Hematopoietic multipotent progenitor cell treated with erythropoietin and hydrocortisone succinate and interleukin-3 and kit ligand, for 4 days (in vitro differentiated cells): ENCODE data around the gene PRKCE.
A peak's percentile ranks its signal among the peaks of the same experiment; 100 is the strongest.

Experiments
- DNase-seq: peaks from one replicate; pipeline ENCODE4 v3.0.0-alpha.2; 2015

PRKCE gene

DNA sequence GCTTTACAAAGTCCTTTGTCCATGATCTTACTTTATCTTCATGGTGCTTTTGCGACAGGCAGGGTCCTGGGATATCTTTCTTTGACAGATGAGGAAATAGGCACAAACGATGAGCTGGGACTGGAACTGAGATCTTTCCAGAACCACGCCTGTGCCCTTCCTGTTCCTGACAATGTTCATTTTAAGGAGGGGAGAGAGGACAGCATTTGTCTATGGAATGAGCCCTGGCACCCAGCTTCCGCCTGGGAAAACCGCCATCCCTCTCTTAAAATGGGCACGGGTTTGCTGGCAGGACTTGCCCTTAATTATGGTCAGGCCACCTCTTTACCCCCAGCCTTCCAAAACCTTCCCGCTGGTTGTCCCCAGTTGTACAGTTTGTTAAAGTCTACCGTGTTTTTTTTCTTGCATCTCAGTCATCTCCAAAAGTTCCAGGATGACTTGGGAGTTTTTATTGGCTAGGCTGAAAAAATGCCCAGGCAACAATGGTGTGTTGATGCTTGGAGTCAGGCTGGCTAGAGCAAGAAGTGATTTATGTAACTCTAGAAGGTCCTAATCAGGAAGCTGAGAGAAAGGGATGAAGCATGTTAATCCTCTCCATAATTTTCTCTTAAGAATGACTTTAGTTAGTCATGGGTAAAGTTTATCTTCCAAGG is 380.8 kb downstream of the PRKCE start:
- no peak for DNase-seq

DNA sequence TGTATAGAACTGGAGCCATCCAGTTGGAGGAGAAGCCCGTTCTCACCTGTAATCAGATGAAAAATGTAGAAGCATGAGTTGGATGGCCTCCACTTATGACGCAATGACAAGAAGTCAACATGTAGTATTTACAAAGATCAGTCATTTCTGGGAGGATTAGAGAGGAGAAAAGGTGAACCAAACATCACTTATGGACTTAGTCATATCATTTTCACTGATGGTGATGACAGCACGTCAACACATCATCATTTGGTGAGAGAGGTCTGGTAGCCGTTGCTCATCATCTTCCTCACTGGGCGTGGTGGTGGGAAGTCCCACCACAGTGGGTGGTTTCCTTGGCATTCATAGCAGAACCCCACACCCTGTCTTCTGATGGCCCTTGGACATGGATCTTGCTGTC is 381.5 kb downstream of the PRKCE start:
- DNase-seq = no peak

DNA sequence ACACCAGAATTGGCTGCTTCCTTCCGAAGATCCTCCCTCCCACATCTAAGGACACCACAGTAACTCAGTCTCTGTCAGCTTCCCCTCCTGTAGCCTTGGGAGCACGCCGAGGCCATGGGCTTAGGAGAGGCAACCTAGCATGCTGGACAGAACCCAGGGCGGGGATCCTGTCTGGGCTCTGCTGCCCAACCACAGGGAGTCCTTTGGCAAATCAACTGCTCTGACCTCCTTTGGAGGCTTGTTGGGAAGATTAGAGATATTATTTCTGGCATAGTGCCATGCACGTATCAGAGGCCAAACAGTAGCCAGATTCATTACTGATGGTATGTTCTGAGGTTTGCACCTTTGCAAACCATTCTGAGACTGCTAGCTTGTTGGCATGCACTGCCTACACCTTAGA is 383.1 kb downstream of the PRKCE start:
- DNase-seq = peak; percentile 7

DNA sequence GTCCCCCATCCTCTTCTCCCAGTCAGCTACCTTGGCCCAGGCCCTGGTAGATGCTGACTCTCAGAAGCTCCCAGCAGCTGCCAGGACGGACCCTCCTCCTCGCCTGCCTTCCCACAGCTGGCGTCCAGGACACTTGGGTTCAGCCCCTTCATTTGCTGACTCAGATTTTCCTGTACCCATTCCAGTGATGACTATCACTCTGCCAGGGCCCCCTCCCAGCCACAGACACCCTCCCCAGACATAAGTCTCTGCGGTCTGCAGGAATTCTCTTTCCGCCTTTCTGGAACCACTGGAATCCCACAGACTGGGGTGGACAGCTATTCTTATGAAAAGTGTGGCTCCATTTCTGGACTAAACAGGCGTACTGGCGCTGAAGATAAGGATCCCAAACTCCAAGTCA is 385.5 kb downstream of the PRKCE start:
- no peak for DNase-seq

DNA sequence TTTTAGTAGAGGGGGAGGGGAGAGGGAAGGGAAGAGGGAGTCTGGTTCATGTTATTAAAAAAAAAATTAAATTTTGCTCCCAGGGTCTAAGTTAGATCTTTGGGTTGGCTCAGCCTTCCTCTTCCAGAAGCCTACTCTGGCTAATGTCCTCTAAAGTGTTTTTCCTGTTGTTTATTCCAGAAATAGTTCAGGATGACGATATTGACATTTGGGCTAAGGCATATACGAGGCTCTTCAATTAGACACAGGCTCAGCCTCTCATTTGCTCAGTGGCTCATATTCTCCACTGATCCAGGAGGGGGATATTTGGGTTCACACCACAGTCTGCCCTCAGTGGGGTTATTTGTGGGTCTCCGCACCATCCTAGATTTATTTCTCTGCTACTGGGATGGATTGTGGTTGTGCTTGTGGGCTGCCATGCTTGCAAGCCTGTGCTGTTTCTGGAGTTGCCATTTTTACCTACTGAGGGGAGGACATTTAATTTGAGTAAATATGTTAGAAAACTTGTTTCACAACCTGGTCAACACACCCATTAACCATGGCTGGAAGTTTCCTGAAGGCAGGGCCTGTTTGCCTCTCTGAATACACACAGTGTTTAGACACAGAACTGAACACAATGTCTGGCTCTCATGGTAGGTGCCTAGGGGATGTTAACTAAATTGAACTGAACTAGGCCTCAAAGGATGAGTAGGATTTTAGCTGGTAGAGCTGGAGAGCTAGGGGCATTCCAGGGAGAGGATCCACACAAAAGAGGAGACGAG is 388.2 kb downstream of the PRKCE start:
- DNase-seq = no peak

DNA sequence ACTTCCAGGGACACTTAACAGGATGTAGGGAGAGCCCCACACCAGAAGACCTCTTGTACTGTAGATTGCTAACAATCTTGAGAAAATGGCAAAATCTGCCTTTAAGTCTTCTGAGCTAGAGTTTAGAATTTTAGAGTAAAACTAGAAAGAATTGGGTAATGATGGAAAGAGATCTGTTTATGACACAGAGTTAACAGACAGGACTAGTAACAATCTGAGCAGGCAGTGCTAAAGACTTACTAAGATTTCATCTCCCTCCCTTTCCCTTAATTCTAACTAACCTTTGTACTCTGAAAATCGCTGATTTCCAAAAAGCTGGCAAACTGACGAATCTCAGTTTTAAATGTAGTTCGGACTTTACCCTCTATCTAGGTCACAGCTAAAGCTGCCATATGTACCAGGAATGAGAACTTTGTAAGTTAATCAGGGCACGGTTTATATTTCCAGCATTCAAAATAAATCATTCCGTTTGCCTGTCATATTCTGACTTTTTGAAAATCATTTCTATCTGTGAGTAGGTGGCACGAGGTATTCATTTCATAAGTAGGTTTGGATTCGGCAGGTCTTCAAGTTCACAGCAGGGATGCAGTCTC is 389.2 kb downstream of the PRKCE start:
- no peak for DNase-seq

DNA sequence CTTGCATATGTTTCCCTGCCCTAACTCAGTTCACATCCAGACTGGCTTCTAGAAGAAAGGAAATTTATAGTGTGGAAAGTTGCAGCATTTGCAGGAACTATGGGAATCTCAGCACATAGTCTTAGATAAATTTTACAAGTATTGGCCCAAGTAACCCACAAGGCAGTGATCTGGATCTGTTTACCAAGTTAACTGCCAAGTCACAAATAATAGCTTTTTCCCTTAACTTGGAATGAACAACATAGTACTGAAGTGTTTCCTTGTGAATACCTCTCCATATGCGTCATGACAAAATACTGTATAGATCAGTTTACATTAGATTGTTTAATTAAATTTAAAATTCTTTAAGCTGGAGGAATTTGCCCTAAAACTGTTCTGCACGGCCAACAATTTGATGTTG is 390.0 kb downstream of the PRKCE start:
- no peak for DNase-seq

DNA sequence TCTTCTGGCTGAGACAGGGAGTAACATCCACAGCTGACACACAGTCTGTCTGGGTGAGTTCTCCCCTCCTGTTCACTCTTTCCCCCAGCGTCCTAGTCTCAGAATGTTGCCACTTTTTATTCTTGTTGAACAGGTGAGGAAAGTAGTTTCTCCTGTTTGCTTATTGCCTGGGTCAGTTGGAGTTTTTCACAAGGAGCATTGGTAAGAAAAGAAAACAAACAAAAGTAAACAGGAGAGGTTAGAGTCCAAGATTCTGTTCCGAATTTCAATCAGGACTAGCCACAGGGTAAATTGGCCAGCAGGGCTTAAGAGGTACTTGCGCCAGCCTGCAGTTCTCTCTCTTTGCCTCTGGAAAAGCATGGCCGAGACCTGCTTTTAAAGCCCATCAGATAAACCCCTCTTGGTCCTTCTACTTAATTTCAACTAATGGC is 390.7 kb downstream of the PRKCE start:
- DNase-seq = no peak

DNA sequence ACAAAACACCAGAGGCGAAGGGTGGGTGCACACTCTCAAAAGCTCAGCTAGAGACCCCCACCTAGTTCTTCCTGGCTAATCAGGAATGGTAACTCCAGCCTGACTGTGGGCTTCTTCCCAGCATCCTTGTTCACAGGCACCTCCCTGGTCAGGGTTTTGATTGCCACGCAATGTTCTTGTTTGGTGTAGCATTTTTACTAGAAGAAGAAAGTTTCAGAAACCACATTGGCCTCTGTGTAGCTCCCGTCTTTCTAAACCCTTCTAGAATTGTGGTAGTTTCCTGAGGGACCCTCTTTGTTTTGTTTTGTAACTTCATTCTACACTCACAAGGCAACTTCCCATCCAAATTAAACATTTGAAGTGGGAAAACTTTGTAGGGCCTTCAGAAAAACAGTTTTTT is 391.2 kb downstream of the PRKCE start:
- no peak for DNase-seq

DNA sequence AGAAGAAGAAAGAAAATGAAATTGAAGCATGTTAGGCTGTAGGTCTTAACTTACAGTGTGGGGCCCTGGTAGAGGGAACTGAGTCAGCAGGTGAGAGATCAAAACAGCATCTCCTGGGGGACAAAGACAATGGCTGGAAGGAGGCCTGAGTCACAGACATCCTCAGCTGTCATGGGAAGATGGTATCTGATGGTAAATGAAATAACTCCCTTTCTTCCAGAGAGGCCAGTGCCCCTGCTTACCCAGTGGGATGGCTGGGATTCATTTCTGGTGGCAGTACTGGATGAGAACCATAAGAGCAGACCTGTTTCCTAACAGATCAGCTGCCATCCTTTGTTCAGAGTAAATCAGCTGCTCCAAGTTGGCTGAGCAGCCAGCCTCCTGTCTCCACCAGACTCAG is 394.4 kb downstream of the PRKCE start:
- no peak for DNase-seq

DNA sequence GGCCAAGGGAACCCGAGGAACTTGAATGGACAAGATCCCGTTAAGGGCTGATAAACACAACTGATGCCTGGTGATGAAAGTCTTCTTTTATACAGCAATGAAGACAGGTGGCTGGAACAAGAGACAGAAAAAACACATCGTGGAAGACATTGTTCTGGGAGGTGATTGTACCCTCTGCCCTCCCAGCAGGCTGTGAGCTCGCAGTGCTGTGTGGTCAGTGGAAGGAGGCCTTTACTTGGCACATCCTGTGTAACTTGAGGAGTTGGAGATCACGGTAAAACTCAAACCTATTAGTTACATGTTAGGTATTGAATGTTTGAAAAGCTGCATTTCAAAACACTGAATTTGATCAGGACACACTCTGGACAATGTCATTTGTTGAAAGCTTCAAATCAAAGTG is 395.8 kb downstream of the PRKCE start:
- DNase-seq = no peak

DNA sequence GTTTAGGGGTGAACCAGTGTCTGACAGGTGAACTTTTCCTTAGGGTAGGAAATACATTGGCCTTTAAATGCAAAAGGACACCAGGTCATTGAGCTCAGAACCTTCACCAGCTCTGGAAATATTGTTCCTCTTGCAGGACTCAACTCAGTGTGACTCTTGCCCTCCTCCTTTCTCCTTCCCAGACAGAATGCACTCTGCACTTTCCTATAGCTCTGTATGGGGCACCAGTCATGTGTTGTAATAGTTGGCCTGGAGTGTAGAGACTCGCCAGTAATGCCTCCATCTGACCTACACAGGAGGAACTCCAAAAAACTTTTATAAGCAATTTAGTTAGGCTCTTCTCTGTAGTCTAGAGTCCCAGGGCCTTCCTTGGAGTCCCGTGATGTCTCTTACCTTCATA is 397.2 kb downstream of the PRKCE start:
- DNase-seq = no peak

DNA sequence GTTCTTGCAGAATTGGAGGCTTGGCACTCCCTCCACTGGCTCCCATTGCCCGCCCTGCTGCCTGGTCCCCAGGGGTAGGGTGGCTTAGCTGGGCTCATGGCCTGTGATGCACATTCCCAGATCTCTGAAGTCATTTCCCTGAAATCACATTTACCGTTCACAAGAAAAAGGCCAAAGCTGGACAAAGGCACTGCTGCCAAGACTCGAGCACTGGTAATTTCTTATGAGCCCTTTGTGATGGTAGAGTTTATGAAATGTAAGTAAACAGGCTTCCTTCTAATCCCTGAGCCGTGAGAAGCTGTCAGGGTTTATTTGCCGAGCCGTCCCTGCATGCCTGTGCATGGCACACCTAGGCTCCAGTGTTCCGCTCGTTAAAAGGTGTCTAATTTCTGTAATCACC is 398.6 kb downstream of the PRKCE start:
- no peak for DNase-seq

DNA sequence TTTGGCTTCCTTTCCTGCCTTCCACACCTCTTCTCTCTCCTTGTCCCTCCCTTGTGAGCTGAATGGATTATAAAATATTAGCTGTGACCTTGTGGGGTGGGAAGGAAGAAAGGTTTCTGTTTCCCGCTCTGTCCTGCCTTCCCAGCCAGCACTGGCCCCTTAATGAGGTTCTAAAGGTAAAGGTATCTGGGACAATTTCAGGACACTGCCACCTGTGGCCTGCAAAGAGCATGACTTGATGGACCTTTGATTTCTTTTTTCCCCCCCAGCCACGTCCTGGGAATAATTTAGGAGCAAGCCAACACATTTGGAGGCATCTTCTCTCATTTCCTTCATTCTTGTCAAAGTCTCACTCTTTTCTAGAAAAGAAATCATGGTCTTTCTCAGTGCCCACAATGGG is 399.0 kb downstream of the PRKCE start:
- DNase-seq = no peak

DNA sequence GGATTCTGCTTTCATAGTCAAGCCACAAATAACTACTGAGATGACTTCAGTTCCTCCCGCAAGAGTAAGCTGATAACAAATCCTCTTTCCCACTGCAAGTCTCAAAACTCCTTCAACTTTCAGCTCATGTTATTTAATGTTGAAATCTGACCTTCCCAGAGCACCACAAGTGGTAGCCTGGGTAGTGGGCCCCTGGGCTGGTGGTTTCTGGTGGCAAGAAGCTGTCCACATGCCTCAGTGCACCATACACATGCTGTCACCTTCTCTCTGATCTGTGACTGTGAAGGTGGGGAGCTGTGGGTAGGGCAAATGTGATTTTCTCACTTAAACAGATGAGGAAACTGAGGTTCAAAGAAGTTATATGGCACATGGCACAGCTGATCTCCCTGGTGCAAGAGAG is 399.6 kb downstream of the PRKCE start:
- no peak for DNase-seq

DNA sequence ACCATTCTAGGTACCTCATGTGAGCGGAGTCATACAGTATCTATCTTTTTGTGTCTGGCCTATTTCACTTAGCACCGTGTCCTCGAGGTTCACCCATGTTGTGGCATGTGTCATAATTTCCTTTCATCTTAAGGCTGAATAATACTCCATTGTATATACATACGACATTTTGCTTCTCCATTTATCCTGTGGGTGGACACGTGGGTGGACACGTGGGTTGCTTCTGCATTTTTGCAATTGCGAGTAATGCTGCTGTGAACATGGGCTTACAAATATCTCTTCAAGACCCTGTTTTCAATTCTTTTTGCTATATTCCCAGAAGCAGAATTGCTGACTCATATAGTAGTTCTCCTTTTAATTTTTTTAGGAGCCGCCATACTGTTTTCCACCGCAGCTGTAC is 402.1 kb downstream of the PRKCE start:
- DNase-seq = peak; percentile 41

DNA sequence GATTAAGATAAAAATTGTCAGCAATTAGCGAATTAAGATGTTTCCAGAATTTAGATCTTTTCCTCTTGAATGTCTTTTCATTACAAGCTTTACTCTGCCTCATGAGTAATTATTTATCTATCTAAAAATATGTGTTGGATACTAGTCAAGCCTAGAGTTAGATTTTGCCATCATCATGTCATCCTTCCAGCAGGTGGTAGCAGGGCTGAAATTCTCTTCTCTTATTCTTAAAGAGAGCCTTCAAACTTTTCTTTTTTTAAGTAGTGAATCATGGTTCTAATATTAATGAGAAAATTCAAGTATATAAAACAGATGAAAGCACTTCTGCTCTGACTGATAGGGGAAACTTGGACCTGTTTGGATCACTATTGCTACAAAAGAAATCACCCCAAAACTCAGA is 405.1 kb downstream of the PRKCE start:
- DNase-seq = no peak

DNA sequence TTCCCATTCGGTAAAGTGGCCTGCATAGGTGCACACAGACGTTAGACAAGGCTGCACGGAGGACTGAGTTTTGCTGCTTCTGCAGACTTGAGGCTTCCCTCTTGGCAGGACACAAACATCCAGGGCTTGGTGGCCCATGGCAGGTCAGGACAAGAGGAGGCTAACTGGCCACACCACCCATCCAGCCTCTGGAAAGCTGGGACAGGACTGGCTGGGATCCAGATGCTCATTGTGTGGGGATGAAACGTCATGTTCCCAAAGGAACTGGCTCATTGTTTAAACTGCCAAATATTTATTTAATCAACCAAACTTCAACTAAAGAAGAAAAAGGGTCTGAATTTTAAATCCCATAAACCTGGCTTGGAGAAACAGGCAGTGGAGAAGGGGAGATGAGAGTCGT is 406.7 kb downstream of the PRKCE start:
- DNase-seq = no peak

DNA sequence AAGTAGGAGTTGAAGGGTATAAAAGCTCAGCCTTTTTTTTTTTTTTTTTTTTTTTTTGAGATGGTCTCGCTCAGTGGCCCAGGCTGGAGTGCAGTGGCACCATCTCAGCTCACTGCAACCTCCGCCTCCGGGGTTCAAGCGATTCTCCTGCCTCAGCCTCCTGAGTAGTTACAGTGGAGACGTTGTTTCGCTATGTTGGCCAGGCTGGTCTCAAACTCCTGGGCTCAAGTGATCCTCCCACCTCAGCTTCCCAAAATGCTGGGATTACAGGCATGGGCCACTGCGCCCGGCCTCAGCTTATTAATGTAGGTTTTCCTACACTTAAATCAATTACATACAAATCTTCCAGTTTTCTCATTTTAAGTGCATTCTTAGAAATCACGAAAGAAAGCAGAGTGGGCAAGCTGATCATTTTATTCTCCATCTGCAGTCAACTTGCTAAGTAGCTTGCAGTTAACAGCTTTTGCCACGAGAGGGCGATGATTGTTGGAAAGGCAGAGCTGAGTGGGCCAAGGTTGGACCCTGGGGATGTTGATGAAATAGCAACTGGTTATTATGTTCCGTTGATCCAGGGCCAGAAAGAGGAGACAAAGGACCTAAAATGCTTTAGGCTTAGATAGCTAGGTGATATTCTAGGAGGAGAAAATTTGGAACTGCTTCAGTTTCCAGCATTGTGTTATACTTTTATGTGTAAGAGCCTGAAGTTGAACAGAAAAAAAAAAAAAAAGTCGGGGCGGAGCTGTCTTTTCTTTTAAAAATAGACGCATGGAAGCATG is 411.4 kb downstream of the PRKCE start:
- DNase-seq = peak; percentile 86

DNA sequence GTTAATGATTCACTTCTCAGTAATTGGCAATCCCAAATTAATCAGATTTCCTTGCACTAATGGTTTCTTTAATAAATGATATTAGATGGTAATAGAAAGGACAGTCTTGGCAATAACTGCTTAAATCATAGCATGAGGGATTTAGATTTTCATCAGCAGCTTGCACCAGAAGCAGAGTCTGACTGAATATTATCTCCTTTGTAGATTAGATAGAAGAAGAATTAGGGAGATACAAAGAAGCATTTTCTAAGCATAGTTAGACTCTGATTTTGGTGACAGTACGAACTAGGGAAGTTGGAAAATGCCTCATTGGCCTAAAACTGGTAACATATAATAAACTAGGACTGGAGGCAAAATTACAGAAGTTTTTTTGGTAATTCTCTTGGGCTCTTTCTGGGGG is 412.9 kb downstream of the PRKCE start:
- no peak for DNase-seq

DNA sequence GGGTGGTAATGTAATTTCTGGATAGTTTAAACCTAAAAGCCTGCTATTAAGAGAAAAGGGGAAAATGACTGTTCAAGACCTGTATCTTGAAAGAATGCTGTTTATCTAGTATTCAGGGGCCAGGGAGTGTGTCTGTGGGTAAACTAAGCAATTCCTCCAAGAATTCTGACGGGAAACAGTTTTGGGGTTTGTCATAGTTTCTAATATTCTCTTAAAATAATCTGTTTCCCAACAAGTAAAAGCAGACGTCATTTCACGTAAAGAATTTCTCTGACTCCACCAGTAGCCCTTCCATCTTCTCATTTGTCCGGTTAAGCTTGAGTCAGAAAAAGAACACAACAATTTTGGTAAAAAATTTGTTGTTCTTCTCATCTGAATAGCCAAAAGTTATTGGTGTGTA is 413.7 kb downstream of the PRKCE start:
- no peak for DNase-seq

DNA sequence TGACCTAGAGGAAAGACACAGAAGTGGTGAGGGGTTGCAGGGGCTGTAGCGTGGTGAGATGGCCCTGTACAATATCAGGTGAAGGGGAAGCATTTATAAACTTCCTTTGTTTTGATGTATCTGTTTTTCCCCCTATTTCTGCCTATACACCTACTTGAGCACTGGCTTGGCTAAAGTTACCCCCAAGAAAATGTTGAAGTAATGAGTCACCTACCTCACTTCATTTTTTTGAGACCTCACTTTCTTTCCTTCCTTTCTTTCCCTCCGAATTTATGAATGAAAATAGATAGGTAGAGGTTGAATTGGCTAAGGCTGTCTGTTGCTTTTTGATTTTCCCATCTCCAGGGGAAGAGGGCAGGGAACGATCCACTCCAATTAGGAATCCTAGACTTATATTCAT is 414.6 kb downstream of the PRKCE start:
- DNase-seq = no peak

DNA sequence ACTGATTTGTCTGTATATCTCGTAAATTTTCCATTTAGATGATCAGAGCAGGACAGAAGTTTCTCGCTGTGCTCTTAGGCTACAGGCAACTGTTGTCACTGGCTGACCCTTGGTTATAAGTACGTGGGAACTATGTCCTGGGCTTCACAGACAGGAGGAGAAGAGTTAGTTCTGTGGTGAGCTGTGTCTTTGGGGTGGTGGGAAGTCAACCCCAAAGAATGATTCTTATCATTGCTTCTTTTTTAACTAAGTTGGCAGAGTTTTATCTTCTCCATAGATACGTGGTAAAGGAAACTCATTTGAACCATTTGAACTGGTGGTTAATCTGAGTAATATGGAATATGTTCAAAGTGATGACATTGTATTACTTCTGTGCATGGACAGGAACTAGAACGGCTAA is 415.1 kb downstream of the PRKCE start:
- peak; percentile 7 for DNase-seq

DNA sequence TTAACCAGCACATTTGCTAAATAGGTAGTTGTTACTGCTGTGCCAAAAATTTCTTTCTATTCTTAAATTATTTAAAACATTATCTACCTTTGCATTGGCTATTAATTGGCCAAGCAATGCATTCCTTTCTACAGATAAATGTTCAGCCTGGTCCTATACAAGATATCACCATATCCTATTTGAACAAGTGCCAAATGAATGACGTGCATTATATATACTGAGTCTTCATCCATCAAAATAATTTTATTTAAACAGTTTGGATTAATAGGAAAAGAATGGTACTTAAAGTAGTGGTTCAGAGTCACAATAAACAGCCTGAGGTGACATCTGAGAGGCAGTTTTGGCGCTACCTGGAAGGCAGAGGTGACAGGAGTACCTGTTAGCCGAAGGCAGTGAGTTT is 415.6 kb downstream of the PRKCE start:
- DNase-seq = no peak
